Measurements from ENCODE around the gene HTR7. TPM values are rescaled to one million over a fixed set of nuclear protein-coding genes. Genes with fewer than 3 reads are reported as not detected.

Gene HTR7
- total RNA-seq, 1 donor from 2014 or later, result 0.24 TPM

DNA sequence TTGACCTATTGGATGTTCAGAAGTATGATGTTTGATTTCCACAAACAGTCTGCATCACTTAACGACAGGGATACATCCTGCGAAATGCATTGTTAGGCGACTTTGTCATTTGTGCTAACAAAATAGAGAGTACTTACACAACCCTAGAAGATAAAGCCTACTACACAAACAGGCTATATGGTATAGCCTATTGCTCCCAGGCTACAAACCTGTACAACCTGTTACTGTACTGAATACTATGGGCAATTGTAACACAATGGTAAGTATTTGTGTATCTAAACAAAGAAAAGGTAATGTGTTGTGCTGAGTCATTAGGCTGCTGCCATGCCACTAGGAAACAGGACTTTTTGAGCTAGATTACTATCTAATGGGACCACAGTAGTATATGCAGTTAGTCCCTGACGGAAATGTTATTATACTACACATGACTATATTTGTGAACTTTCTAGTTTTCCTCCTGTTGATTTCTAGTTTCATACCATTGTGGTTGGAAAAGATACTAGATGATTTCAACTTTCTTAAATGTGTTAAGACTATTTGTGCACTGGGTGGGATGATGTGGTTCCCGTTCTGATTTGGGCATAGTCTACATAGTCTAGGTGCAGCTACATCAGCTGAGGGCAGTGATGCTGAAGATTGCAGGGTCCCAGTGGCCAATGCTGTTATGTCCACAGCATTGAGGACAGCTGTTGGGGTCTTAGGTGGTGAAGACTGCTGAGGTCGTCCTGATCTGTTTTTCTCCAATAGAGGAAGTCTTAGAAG lies 161.7 kb downstream of the HTR7 start:
- H3K4me3 Mint-ChIP-seq (ENCODE audit: unreplicated experiment), result no peak overlapping the region
- TF ChIP-seq, protein P1, sequence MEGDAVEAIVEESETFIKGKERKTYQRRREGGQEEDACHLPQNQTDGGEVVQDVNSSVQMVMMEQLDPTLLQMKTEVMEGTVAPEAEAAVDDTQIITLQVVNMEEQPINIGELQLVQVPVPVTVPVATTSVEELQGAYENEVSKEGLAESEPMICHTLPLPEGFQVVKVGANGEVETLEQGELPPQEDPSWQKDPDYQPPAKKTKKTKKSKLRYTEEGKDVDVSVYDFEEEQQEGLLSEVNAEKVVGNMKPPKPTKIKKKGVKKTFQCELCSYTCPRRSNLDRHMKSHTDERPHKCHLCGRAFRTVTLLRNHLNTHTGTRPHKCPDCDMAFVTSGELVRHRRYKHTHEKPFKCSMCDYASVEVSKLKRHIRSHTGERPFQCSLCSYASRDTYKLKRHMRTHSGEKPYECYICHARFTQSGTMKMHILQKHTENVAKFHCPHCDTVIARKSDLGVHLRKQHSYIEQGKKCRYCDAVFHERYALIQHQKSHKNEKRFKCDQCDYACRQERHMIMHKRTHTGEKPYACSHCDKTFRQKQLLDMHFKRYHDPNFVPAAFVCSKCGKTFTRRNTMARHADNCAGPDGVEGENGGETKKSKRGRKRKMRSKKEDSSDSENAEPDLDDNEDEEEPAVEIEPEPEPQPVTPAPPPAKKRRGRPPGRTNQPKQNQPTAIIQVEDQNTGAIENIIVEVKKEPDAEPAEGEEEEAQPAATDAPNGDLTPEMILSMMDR (IDR thresholded peaks at IDR 0.05), result no peak
- H3K4me1 Mint-ChIP-seq (ENCODE audit: unreplicated experiment), result no peaks in the 10 kb centered on the region
- peaks cover 10% of the 10 kb centered on the region for H3K9me3 Mint-ChIP-seq (ENCODE audit: unreplicated experiment)
- H3K27me3 Mint-ChIP-seq (ENCODE audit: unreplicated experiment), result peaks cover 28% of the 10 kb centered on the region
- H3K27ac Mint-ChIP-seq (ENCODE audit: unreplicated experiment), result no peak overlapping the region
- no peaks in the 10 kb centered on the region for H3K36me3 Mint-ChIP-seq (ENCODE audit: unreplicated experiment)
- DNase-seq (ENCODE audit: extremely low spot score, unreplicated experiment), result no peak

Other genes starting within 250 kb of the HTR7 start
- 31.8 and 32.8 TPM in 2 replicates for gene RPP30, start 13.9 kb upstream of the HTR7 start, total RNA-seq
- 4.9 and 5.8 TPM in 2 replicates for gene ANKRD1, start 63.0 kb upstream of the HTR7 start, total RNA-seq